ENCODE results near the gene SPIB. TPM values are rescaled to one million over a fixed set of nuclear protein-coding genes. Genes with fewer than 3 reads are reported as not detected.

SPIB gene
- total RNA-seq, 6 donors from 2014 or later = 0.13 to 2.1 (median 0.56) TPM; not detected in 2

DNA sequence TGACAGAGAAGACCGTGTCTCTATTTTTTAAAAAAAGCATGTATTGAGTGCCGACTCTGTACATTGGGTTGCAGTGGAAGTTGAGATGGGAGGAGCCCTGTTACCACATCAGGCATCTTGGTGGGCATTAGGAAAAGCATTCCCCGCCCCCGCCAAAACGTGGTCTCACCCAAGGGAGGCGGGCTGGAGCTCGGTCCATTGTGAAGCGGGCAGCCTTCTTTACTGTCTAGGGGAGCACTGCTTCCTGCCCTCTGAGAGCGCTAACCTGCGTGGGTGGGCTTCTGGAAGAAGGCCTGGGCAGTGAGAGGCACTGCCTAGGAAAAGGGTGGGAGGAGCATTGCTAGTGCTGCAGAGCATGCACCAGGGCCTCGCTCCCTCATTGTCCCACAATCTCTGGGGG lies 38.6 kb upstream of the SPIB start:
- DNase-seq (no peak), ATAC-seq (ENCODE audit: low FRiP score in 2 of 2) (no peak)
- Histone ChIP-seq H3K4me1 (peaks cover 20 to 52% (median 40%) of the 10 kb centered on the region in 4 donors), H3K27ac (peak overlapping the region in 1 of 4 donors; percentile 56), H3K4me3 (no peak overlapping the region), H3K27me3 (no peaks in the 10 kb centered on the region), H3K36me3 (peaks cover 19 to 59% (median 53%) of the 10 kb centered on the region in 4 donors), H3K9me3 (no peaks in the 10 kb centered on the region)
- WGBS, 2 donors = 75 to 89% methylated on average over 8 to 11 of the region's 11 CpGs
- TF ChIP-seq, protein P1, sequence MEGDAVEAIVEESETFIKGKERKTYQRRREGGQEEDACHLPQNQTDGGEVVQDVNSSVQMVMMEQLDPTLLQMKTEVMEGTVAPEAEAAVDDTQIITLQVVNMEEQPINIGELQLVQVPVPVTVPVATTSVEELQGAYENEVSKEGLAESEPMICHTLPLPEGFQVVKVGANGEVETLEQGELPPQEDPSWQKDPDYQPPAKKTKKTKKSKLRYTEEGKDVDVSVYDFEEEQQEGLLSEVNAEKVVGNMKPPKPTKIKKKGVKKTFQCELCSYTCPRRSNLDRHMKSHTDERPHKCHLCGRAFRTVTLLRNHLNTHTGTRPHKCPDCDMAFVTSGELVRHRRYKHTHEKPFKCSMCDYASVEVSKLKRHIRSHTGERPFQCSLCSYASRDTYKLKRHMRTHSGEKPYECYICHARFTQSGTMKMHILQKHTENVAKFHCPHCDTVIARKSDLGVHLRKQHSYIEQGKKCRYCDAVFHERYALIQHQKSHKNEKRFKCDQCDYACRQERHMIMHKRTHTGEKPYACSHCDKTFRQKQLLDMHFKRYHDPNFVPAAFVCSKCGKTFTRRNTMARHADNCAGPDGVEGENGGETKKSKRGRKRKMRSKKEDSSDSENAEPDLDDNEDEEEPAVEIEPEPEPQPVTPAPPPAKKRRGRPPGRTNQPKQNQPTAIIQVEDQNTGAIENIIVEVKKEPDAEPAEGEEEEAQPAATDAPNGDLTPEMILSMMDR (IDR thresholded peaks at IDR 0.05) = no peak
- no peak for TF ChIP-seq EP300 (IDR thresholded peaks at IDR 0.05)
- no peak for TF ChIP-seq POLR2A (IDR thresholded peaks at IDR 0.05)
- TF ChIP-seq POLR2AphosphoS5 (IDR thresholded peaks at IDR 0.05) = no peak

DNA sequence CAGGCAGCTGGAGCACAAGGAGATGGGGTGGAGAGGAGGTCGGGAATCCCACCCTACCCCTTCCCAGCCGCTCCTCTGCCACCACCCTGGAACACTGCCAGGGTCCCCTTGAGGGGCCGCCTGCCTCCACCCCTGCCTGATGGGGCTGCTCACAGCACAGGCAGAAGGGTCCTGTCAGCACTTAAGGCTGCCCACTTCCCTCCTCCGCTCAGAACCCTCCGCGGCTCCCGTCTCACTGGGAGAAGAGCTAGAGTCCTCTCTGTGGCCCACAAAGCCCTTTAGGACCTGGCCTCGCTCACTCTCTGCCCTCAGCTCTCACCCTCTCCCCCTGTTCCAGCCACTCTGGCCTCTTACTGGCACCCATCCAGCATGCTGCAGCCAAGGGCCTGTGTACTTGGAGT lies 38.0 kb upstream of the SPIB start:
- Histone ChIP-seq H3K36me3 (peaks cover 19 to 59% (median 53%) of the 10 kb centered on the region in 4 donors), H3K9me3 (no peaks in the 10 kb centered on the region), H3K27ac (peak overlapping the region in 2 of 4 donors; percentile 52 to 56), H3K4me3 (no peak overlapping the region), H3K4me1 (peaks cover 20 to 56% (median 43%) of the 10 kb centered on the region in 4 donors), H3K27me3 (no peaks in the 10 kb centered on the region)
- no peak for TF ChIP-seq POLR2AphosphoS5 (IDR thresholded peaks at IDR 0.05)
- DNase-seq = peak; percentile 56 to 63
- WGBS, 2 donors = 70 to 74% methylated on average over 8 of the region's 8 CpGs
- no peak for ATAC-seq (ENCODE audit: low FRiP score in 2 of 2)

DNA sequence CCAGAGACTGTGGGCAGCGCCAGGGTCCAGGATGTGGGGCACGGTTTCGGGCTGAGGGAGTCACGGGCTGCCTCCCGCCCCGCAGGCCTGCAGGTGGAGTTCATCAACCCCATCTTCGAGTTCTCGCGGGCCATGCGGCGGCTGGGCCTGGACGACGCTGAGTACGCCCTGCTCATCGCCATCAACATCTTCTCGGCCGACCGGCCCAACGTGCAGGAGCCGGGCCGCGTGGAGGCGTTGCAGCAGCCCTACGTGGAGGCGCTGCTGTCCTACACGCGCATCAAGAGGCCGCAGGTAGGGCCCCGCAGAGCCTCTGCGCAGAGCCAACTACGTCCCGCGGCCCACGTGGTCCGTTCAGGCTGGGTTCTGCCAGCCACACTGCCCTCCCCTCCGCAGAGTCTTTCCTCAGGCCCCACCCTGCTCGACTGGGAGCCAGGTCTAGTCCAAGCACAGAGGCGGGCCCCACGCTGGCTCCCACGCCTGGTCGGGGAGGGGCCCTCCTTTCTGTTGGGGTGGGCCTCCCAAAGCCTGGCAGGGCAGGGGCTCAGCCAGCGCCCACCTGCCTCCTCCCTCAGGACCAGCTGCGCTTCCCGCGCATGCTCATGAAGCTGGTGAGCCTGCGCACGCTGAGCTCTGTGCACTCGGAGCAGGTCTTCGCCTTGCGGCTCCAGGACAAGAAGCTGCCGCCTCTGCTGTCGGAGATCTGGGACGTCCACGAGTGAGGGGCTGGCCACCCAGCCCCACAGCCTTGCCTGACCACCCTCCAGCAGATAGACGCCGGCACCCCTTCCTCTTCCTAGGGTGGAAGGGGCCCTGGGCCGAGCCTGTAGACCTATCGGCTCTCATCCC lies 36.6 kb upstream of the SPIB start:
- DNase-seq (peak in 1 of 2 donors; percentile 86), ATAC-seq (ENCODE audit: low FRiP score in 2 of 2) (no peak)
- H3K9me3 ChIP-seq = no peaks in the 10 kb centered on the region
- no peaks in the 10 kb centered on the region for H3K27me3 ChIP-seq
- WGBS, 2 donors = 93 to 98% methylated on average over 22 to 53 of the region's 58 CpGs
- no peak overlapping the region for H3K4me3 ChIP-seq
- H3K4me1 ChIP-seq = peaks cover 15 to 56% (median 43%) of the 10 kb centered on the region in 4 donors
- H3K36me3 ChIP-seq = peaks cover 19 to 59% (median 53%) of the 10 kb centered on the region in 4 donors
- peak overlapping the region in 1 of 4 donors; percentile 89 for H3K27ac ChIP-seq
- no peak for TF ChIP-seq EP300 (IDR thresholded peaks at IDR 0.05)
- no peak for TF ChIP-seq POLR2AphosphoS5 (IDR thresholded peaks at IDR 0.05)
- TF ChIP-seq POLR2A (IDR thresholded peaks at IDR 0.05) = no peak
- TF ChIP-seq, protein P1 (IDR thresholded peaks at IDR 0.05) = no peak

DNA sequence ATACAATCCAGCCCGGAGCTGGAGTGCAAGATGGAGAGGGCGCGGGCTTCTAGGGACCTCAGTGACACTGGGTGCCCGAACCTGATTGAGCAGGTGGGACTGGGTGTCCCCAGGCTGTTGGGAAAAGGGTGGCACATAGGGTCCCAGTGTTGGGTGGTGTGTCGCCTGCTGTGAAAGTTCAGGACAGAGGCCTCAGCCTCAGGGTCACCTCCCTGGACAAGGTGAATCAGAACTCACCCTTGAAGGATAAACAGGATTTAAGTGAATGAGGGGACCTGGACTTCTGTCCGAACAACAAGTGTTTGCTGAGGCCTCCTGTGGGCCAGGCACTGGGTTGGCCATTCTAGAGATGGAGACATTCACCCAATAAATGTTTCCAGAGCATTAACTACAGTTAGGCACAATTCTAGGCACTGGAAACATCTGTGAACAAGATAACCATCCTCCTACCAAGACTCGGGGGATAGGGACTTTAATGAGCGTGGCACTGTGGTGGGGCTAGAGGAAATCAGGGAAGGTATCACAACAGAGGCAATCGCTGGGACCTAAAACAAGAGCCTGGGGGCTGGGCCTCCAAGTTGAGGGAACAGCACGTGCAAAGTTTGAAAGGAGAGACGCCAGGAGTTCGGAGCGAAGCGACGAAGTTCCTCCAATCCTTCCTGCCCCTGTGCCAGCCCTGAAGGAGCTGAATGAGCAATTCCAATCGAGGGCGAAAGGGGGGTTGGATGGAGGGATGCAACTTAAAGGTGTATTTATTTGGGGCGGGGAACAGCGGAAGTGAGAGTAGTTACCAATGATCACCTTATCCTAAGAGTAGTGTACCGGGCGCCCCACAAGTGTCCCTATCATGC lies 35.5 kb upstream of the SPIB start:
- H3K36me3 ChIP-seq = peaks cover 19 to 51% (median 46%) of the 10 kb centered on the region in 4 donors
- peak overlapping the region in 3 of 4 donors; percentile 64 to 72 (median 72) for H3K4me3 ChIP-seq
- peak overlapping the region; percentile 79 to 89 (median 88) for H3K27ac ChIP-seq
- H3K9me3 ChIP-seq = no peaks in the 10 kb centered on the region
- TF ChIP-seq EP300 (IDR thresholded peaks at IDR 0.05) = no peak
- TF ChIP-seq, protein P1 (IDR thresholded peaks at IDR 0.05) = no peak
- TF ChIP-seq POLR2A (IDR thresholded peaks at IDR 0.05) = no peak
- no peak for TF ChIP-seq POLR2AphosphoS5 (IDR thresholded peaks at IDR 0.05)
- WGBS, 2 donors = 51 to 54% methylated on average over 20 to 21 of the region's 21 CpGs
- ATAC-seq (ENCODE audit: low FRiP score in 2 of 2) (no peak), DNase-seq (no peak)
- no peaks in the 10 kb centered on the region for H3K27me3 ChIP-seq
- peaks cover 13 to 45% (median 37%) of the 10 kb centered on the region in 4 donors for H3K4me1 ChIP-seq
